Neural cell (in vitro differentiated cells): Measurements from ENCODE around the gene IGSF10. TPM values are rescaled to one million over a fixed set of nuclear protein-coding genes. Genes with fewer than 3 reads are reported as not detected.

Experiments
- H2AFZ ChIP-seq: fragments of 200-600, 300-800 bp; sonication (generic), shearing (Covaris generic); 2 replicates; pipeline ENCODE4 v1.6.0; 2014; ENCODE audit warnings: low read depth, mild to moderate bottlenecking, antibody characterized with exemption, low read length, moderate library complexity
- H3F3A ChIP-seq: fragments of 200-600 bp; shearing (Covaris generic); 2 replicates; pipeline ENCODE4 v1.6.1; 2016; ENCODE audit warnings: mild to moderate bottlenecking, moderate library complexity, mixed read lengths, antibody characterized with exemption, low read length; ENCODE audit not compliant: insufficient read depth, poor library complexity, severe bottlenecking
- H3K27ac ChIP-seq: fragments of 200-600, 300-800 bp; sonication (generic), shearing (Covaris generic); 2 replicates; pipeline ENCODE4 v1.5.1; 2014; ENCODE audit warnings: mild to moderate bottlenecking, low read length, moderate library complexity
- H3K27me3 ChIP-seq: fragments of 300-800, 200-600 bp; sonication (generic), shearing (Covaris generic); 2 replicates; pipeline ENCODE4 v1.6.0; 2014; ENCODE audit warnings: mild to moderate bottlenecking, low read depth, low read length, moderate library complexity; ENCODE audit not compliant: insufficient read depth
- H3K36me3 ChIP-seq: fragments of 300-800, 200-600 bp; sonication (generic), shearing (Covaris generic); 2 replicates; pipeline ENCODE4 v1.5.1; 2014; ENCODE audit warnings: mild to moderate bottlenecking, antibody characterized with exemption, low read length, moderate library complexity; ENCODE audit not compliant: insufficient read depth
- H3K4me2 ChIP-seq: fragments of 300-800, 200-600 bp; sonication (generic), shearing (Covaris generic); 2 replicates; pipeline ENCODE4 v1.6.0; 2014; ENCODE audit warnings: mild to moderate bottlenecking, low read length
- H3K4me3 ChIP-seq: fragments of 300-800, 200-600 bp; sonication (generic), shearing (Covaris generic); 2 replicates; pipeline ENCODE4 v1.5.1; 2014; ENCODE audit warnings: mild to moderate bottlenecking, low read length, moderate library complexity
- H3K79me2 ChIP-seq: fragments of 200-600 bp; shearing (Covaris generic); replicated peaks from 2 replicates; pipeline ENCODE4 v1.6.0; 2014; ENCODE audit warnings: mild to moderate bottlenecking, low read length, moderate library complexity; ENCODE audit not compliant: insufficient read depth
- H3K9ac ChIP-seq: fragments of 300-800, 200-600 bp; sonication (generic), shearing (Covaris generic); 2 replicates; pipeline ENCODE4 v1.6.1; 2016; ENCODE audit warnings: mild to moderate bottlenecking, low read length, mixed read lengths
- H3K9me2 ChIP-seq: fragments of 200-600 bp; shearing (Covaris generic); 2 replicates; pipeline ENCODE4 v1.6.1; 2016; ENCODE audit warnings: mild to moderate bottlenecking, low read length, mixed read lengths; ENCODE audit not compliant: insufficient read depth
- H3K9me3 ChIP-seq: fragments of 200-600, 300-800 bp; sonication (generic), shearing (Covaris generic); 2 replicates; pipeline ENCODE4 v1.6.1; 2016; ENCODE audit warnings: mild to moderate bottlenecking, mixed run types, low read length, moderate library complexity, mixed read lengths
- H4K20me1 ChIP-seq: fragments of 200-600 bp; shearing (Covaris generic); 2 replicates; pipeline ENCODE4 v1.6.1; 2016; ENCODE audit warnings: mild to moderate bottlenecking, mixed run types; ENCODE audit not compliant: insufficient read depth
- CTCF ChIP-seq: fragments of 450-650 bp; IDR thresholded peaks from 2 replicates; pipeline ENCODE4 v1.5.1; 2014; ENCODE audit warnings: antibody characterized with exemption, mild to moderate bottlenecking, moderate library complexity; ENCODE audit not compliant: poor library complexity, severe bottlenecking
- EP300 ChIP-seq: fragments of 450-650 bp; conservative IDR thresholded peaks from 2 replicates; pipeline ENCODE4 v1.6.1; 2014; ENCODE audit warnings: antibody characterized with exemption, mild to moderate bottlenecking, moderate library complexity; ENCODE audit not compliant: poor library complexity, severe bottlenecking
- EZH2 ChIP-seq: fragments of 200-600, 300-800 bp; shearing (Covaris generic), sonication (generic); IDR thresholded peaks from 2 replicates; pipeline ENCODE4 v1.6.1; 2014; ENCODE audit warnings: antibody characterized with exemption, low read length, borderline replicate concordance, mild to moderate bottlenecking; ENCODE audit not compliant: insufficient read depth, poor library complexity, severe bottlenecking
- MXI1 ChIP-seq: fragments of 450-650 bp; conservative IDR thresholded peaks from 2 replicates; pipeline ENCODE4 v1.6.1; 2014; ENCODE audit warnings: antibody characterized with exemption, mild to moderate bottlenecking; ENCODE audit not compliant: poor library complexity, severe bottlenecking
- POLR2AphosphoS5 ChIP-seq: IDR thresholded peaks from 2 replicates; pipeline ENCODE4 v1.6.1; 2012
- RAD21 ChIP-seq: fragments of 450-650 bp; conservative IDR thresholded peaks from 2 replicates; pipeline ENCODE4 v1.6.1; 2014; ENCODE audit warnings: antibody characterized with exemption, mild to moderate bottlenecking, moderate library complexity
- REST ChIP-seq: IDR thresholded peaks from 2 replicates; pipeline ENCODE4 v1.6.1; 2012; ENCODE audit warnings: borderline replicate concordance
- SMC3 ChIP-seq: fragments of 450-650 bp; conservative IDR thresholded peaks from 2 replicates; pipeline ENCODE4 v1.6.1; 2014; ENCODE audit warnings: antibody characterized with exemption, mild to moderate bottlenecking, moderate library complexity; ENCODE audit not compliant: poor library complexity
- TAF1 ChIP-seq: IDR thresholded peaks from 2 replicates; pipeline ENCODE4 v1.6.1; 2012; ENCODE audit warnings: low read depth
- polyA plus RNA-seq: library from polyadenylated mRNA; depleted of rRNA; stranded (reverse); fragments of >200 nt; gene quantifications from 2 replicates; pipeline ENCODE4 v1.2.3, GENCODE V29; 2014

IGSF10 gene
- polyA plus RNA-seq, 1 donor from 2014 or later, result not detected

- no peak for TF ChIP-seq EZH2
- TF ChIP-seq REST, result no peak
- Histone ChIP-seq H3K9ac (no peak overlapping the region), H3K36me3 (no peaks in the 10 kb centered on the region), H3K79me2 (no peaks in the 10 kb centered on the region), H3F3A (no peaks in the 10 kb centered on the region), H3K4me2 (no peak overlapping the region), H3K9me2 (no peaks in the 10 kb centered on the region), H2AFZ (no peak overlapping the region), H3K9me3 (no peaks in the 10 kb centered on the region), H3K4me3 (no peak overlapping the region), H3K27me3 (peaks cover 5% of the 10 kb centered on the region), H3K27ac (no peak overlapping the region), H4K20me1 (no peaks in the 10 kb centered on the region)
Measured at GRCh38 chr3:151456065-151456464, 4.8 kb downstream of the IGSF10 start.

GRCh38 chr3:151452841-151453240, 8.0 kb downstream of the IGSF10 start:
- Histone ChIP-seq H3F3A (no peaks in the 10 kb centered on the region), H3K9ac (no peak overlapping the region), H3K9me3 (no peaks in the 10 kb centered on the region), H4K20me1 (no peaks in the 10 kb centered on the region), H3K4me3 (no peak overlapping the region), H2AFZ (no peak overlapping the region), H3K79me2 (no peaks in the 10 kb centered on the region), H3K36me3 (no peaks in the 10 kb centered on the region), H3K27ac (no peak overlapping the region), H3K9me2 (no peaks in the 10 kb centered on the region), H3K27me3 (no peaks in the 10 kb centered on the region), H3K4me2 (no peak overlapping the region)
- TF ChIP-seq SMC3 (no peak), POLR2AphosphoS5 (no peak), REST (no peak), MXI1 (no peak), EP300 (no peak), EZH2 (no peak), RAD21 (no peak), CTCF (no peak), TAF1 (no peak)
